Nephron (organoid): Measurements from ENCODE around the gene ADIPOQ.
"Not testable (repeated sequence)": the region's sequence is repeated elsewhere in the genome, so short reads cannot be mapped to it uniquely, and the experiment has no call there.

ENCODE experiments used
- H3K27ac Mint-ChIP-seq, 3 experiments: 2 replicates each; pipeline ENCODE4 v1.8.0; 2020; ENCODE audit warnings: mixed read lengths in 3 of 3, mild to moderate bottlenecking in 2 of 3, moderate library complexity in 1 of 3
- H3K27me3 Mint-ChIP-seq: 2 replicates; pipeline ENCODE4 v1.8.0; 2021; ENCODE audit warnings: low read depth, mild to moderate bottlenecking, moderate library complexity, mixed read lengths
- H3K36me3 Mint-ChIP-seq: 2 replicates; pipeline ENCODE4 v1.8.0; 2020; ENCODE audit warnings: low read depth, mixed read lengths
- H3K4me1 Mint-ChIP-seq: 2 replicates; pipeline ENCODE4 v1.8.0; 2020; ENCODE audit warnings: mixed read lengths
- H3K4me3 Mint-ChIP-seq, 3 experiments: 2 replicates each; pipeline ENCODE4 v1.8.0; 2020; ENCODE audit warnings: mild to moderate bottlenecking in 3 of 3, mixed read lengths in 3 of 3, moderate library complexity in 2 of 3
- H3K9me3 Mint-ChIP-seq: 2 replicates; pipeline ENCODE4 v1.8.0; 2020; ENCODE audit warnings: mixed read lengths
- CTCF ChIP-seq, 3 experiments: fragments of 200-600 bp; sonication (generic); IDR thresholded peaks; one replicate each; pipeline ENCODE4 v1.5.0; 2021; ENCODE audit warnings: antibody characterized with exemption in 3 of 3; ENCODE audit not compliant: unreplicated experiment in 3 of 3

ADIPOQ gene

GRCh38 chr3:186807231-186807630 lies 35.3 kb upstream of the ADIPOQ start:
- peaks cover 4% of the 10 kb centered on the region for H3K27me3 Mint-ChIP-seq
- TF ChIP-seq CTCF (IDR thresholded peaks at IDR 0.05; ENCODE audit: unreplicated experiment in 3 of 3), result no peak

GRCh38 chr3:186810336-186810996 lies 32.0 kb upstream of the ADIPOQ start:
- H3K4me1 Mint-ChIP-seq, result peaks cover 6% of the 10 kb centered on the region
- H3K9me3 Mint-ChIP-seq, result no peaks in the 10 kb centered on the region
- no peaks in the 10 kb centered on the region for H3K36me3 Mint-ChIP-seq
- H3K4me3 Mint-ChIP-seq, result no peak overlapping the region
- no peak overlapping the region for H3K27ac Mint-ChIP-seq
- TF ChIP-seq CTCF (IDR thresholded peaks at IDR 0.05; ENCODE audit: unreplicated experiment in 3 of 3), result no peak
- H3K27me3 Mint-ChIP-seq, result peaks cover 11% of the 10 kb centered on the region

More at GRCh38 chr3:186807231-186807630, 35.3 kb upstream of the ADIPOQ start:
- H3K9me3 Mint-ChIP-seq, result no peaks in the 10 kb centered on the region
- peak overlapping the region; percentile 77 to 91 (median 87) for H3K27ac Mint-ChIP-seq
- H3K4me1 Mint-ChIP-seq, result peaks cover 6% of the 10 kb centered on the region
- peaks cover 9% of the 10 kb centered on the region for H3K36me3 Mint-ChIP-seq
- peak overlapping the region; percentile 93 to 97 (median 96) for H3K4me3 Mint-ChIP-seq

- not testable (repeated sequence) for H3K4me1 Mint-ChIP-seq, H3K9me3 Mint-ChIP-seq
Measured at GRCh38 chr3:186811313-186811712, 31.2 kb upstream of the ADIPOQ start.

GRCh38 chr3:186814100-186814499 lies 28.4 kb upstream of the ADIPOQ start:
- Mint-ChIP-seq H3K9me3 (no peaks in the 10 kb centered on the region), H3K36me3 (no peaks in the 10 kb centered on the region), H3K27me3 (peaks cover 17% of the 10 kb centered on the region), H3K4me3 (no peak overlapping the region), H3K27ac (no peak overlapping the region), H3K4me1 (no peaks in the 10 kb centered on the region)
- no peak for TF ChIP-seq CTCF (IDR thresholded peaks at IDR 0.05; ENCODE audit: unreplicated experiment in 3 of 3)

More at GRCh38 chr3:186811313-186811712, 31.2 kb upstream of the ADIPOQ start:
- not testable (repeated sequence) for H3K27ac Mint-ChIP-seq, H3K4me3 Mint-ChIP-seq, H3K36me3 Mint-ChIP-seq
- peaks cover 11% of the 10 kb centered on the region for H3K27me3 Mint-ChIP-seq

GRCh38 chr3:186815435-186815834 lies 27.1 kb upstream of the ADIPOQ start:
- no peak for TF ChIP-seq CTCF (IDR thresholded peaks at IDR 0.05; ENCODE audit: unreplicated experiment in 3 of 3)
- Mint-ChIP-seq H3K27ac (no peak overlapping the region), H3K27me3 (peaks cover 21% of the 10 kb centered on the region), H3K9me3 (no peaks in the 10 kb centered on the region), H3K4me1 (no peaks in the 10 kb centered on the region), H3K36me3 (no peaks in the 10 kb centered on the region), H3K4me3 (no peak overlapping the region)

GRCh38 chr3:186818516-186818915 lies 24.0 kb upstream of the ADIPOQ start:
- Mint-ChIP-seq H3K4me1 (no peaks in the 10 kb centered on the region), H3K9me3 (no peaks in the 10 kb centered on the region), H3K27ac (no peak overlapping the region), H3K27me3 (peaks cover 23% of the 10 kb centered on the region), H3K4me3 (no peak overlapping the region), H3K36me3 (no peaks in the 10 kb centered on the region)
- no peak for TF ChIP-seq CTCF (IDR thresholded peaks at IDR 0.05; ENCODE audit: unreplicated experiment in 3 of 3)
